ENCODE results near the gene GARS1.
"Not testable (repeated sequence)": the region's sequence is repeated elsewhere in the genome, so short reads cannot be mapped to it uniquely, and the experiment has no call there.

The GARS1 gene

DNA sequence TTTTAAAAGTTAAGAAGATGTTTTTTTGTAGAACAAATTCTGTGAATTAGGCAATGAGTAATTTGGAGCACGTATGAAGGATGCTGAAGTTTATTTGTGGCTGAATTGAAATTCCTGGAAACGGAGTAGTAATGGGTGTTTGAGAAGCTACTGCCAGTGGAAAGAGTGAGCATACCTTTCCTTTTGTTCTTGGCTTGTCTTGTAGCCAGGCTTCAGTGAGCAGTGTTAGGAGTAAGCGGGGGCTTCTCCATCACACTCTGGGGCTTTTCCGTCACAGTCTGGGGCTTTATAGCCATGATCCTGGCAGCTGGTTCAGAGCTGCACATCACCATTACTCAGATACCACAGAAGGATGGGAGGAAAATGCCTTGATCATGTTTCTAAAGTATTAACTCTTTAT lies 32.3 kb downstream of the GARS1 start:
- no peak for DNase-seq (ENCODE audit: low read depth in 2 of 2)

DNA sequence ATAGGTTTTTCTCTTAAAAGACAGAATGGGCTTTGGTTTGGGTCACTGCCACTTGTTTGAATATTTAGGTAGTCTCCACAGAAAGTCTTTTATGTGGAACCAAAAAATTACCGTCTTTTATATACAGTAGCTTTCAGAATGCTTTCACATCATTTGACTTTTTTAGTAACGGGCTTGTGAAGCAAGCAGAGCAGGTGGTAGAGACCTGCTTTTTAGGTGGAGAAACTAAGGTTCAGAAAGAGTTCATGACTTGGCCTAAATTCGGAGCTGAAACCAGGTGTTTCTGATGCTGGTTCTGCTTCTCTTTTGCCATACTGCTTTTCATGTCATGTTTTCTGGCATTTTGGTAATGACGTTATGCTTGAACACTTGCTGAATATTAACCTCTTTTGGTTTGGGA lies 36.3 kb downstream of the GARS1 start:
- DNase-seq (ENCODE audit: low read depth in 2 of 2) = no peak

DNA sequence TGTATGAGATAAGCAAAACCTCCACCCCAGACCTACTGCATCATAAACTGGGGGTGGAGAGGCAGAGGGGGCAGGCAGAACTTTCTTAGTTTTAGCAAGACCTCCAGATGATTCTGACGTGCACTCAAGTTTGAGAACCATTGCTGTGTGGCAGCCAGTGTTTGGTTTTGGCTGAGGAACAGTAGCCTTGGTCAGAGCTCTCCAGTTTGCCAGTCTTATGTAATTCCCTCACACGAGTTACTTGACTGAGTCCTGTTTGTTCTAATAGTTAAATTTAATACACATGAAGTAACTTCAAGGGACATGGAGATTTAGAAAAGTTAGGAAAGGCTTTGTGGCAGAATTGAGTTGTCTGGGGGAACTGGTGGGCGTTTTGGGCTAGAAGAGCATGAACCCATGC lies 38.5 kb downstream of the GARS1 start:
- DNase-seq (ENCODE audit: low read depth in 2 of 2) = no peak

DNA sequence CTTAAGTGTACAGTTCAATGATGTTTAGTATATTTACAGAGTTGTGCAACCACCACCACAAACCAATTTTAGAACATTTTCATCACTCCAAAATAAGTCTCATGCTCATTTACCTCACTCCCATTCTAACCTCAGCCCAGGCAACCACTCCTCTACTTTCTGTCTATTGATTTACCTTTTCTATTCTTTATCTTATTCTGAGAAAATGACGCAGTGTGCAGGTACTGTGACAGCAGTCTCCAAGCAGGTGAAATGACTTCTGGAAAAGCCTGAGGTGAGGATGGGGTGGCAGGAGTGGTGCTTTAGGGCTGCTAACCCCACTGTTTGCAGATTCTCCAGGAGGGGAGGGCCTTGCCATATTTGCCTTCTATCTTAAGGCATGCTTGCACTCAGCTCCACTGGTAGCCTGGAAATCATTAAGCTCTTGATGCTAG lies 39.5 kb downstream of the GARS1 start:
- DNase-seq (ENCODE audit: low read depth in 2 of 2) = no peak

DNA sequence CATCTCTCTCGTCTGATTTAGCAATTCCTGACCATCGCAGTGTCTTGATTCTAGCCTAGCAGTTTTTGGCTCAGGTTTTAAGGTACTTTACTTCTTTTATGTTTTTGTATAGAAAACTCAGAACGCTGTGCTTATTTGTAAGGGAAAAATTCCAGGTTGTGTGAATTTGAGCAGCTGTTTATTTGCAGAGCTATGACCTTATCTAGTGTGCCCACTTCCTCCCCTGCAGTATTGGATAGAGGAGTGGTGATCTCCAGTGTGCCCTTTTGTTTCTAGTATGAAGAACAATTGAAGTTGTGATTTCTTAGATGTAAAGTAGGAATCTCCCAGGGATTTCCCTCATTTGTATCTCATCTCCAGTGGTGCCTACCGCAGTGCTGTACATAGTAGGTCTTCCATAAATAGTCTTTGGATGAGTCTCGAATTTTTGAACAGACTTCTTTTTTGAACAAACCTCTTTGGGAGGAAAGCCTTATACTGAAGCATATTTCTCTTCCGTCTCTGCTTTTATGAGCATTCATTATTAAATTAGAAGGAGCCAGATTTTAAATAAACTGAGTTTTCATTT lies 40.0 kb downstream of the GARS1 start:
- DNase-seq (ENCODE audit: low read depth in 2 of 2) = no peak

DNA sequence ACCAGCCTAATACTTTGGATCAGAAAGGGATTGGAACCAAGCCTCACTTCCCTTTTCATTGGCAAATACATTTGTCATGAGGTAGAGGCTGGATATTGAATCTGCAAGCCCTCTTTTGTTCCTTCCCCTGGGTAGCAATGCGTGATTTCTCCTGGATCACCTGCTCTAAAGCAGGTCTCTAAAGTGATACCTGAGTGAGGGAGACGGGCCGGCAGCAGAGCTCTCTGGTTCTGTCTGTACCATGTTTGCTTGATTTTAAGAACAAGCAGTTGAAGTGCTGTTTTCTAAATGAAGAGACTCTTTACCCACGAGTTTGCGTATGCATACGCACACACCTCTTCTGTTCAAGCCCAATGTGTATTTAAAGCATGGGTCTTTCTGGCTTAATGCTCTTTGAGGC lies 41.1 kb downstream of the GARS1 start:
- DNase-seq (ENCODE audit: low read depth in 2 of 2) = no peak

DNA sequence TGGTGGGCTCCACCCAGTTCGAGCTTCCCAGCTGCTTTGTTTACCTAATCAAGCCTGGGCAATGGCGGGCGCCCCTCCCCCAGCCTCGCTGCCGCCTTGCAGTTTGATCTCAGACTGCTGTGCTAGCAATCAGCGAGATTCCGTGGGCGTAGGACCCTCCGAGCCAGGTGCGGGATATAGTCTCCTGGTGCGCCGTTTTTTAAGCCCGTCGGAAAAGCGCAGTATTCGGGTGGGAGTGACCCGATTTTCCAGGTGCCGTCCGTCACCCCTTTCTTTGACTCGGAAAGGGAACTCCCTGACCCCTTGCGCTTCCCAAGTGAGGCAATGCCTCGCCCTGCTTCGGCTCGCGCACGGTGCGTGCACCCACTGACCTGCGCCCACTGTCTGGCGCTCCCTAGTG lies 47.6 kb downstream of the GARS1 start:
- DNase-seq (ENCODE audit: low read depth in 2 of 2) = not testable (repeated sequence)

DNA sequence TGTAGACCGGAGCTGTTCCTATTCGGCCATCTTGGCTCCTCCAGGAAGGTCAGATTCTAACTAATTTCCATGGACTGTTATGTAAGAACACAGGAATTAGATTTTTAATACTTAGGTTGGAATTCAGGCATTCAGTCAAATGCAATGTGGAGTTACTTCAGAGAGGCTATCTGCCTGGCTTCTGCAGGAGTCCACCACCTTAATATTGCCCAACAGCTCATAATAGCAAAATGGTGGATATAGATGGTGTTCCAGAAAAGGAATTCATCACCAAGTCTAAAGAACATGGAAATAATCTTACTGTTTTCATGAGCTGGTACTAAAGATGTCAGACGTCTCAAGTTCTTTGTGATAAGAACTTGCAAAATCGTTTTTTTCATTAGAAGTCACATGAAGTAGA lies 48.1 kb downstream of the GARS1 start:
- no peak for DNase-seq (ENCODE audit: low read depth in 2 of 2)

DNA sequence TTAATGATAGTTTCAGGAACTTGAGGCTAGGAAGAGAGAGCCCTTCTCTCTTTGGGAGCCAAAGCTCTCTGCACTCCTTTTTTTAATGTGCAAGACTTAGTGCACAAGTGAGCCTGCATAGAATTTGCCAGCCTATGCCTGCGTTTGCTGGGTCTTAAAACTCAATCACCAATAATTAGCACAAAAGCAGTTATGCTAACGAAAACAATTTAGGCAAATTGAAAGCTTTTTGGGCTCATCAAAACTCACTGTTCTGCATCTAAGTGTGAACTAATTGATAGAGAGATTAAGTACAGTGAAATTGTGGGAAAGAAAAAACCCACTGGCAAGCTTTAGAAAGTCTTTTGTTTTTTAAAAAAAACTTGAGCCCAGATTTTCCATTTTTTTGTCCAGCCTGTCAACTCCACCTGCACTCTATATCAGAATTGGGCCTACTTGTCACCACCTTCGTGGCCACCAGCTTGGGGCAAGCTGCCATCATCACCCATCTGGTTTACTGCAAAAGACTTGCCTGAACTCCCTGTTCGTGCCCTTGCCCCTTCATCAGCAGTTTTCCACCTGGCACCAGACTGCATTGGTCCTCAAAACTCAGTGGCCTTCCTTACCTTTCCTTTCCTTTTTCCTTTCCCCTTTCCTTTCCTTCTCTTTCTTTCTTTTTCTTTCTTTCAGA lies 49.7 kb downstream of the GARS1 start:
- DNase-seq (ENCODE audit: low read depth in 2 of 2) = no peak

DNA sequence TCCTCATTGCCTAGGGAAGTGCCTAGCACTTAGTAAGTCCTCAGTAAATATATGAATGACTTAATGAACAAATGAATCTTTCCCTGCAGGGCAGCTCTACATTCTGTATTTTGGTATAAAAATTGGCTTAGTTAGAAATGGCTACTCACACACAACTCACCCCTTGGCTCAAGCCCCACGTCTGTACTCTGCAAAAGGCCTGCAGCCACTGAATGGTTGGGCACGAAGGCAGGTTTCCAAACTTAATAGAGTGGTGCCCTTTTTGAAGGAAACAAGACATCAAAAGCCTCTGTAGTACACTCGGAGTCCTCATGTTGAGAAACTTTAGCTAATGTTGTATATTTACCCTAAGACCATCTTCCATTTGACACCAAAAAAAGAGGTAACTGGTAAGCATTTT lies 51.0 kb downstream of the GARS1 start:
- no peak for DNase-seq (ENCODE audit: low read depth in 2 of 2)

DNA sequence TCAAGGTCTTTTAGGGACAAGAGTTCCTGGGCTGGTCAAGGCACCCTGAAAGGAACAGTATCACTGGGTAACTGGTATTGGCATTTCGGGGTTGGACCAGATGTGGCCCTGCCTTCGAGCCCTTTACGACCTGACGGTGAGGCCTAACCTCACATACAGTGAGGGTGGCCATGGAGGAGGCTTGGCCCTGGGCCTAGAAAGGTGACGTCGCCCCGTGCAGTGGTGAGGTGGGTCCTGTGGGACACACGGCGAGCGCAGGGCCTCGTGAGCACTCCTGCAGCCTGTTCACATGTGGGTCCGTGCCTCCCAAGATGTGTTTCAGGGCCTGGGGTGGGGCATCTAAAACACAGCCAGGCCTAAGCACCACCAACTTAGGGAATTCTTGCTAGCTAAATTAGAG lies 51.5 kb downstream of the GARS1 start:
- DNase-seq (ENCODE audit: low read depth in 2 of 2) = no peak

DNA sequence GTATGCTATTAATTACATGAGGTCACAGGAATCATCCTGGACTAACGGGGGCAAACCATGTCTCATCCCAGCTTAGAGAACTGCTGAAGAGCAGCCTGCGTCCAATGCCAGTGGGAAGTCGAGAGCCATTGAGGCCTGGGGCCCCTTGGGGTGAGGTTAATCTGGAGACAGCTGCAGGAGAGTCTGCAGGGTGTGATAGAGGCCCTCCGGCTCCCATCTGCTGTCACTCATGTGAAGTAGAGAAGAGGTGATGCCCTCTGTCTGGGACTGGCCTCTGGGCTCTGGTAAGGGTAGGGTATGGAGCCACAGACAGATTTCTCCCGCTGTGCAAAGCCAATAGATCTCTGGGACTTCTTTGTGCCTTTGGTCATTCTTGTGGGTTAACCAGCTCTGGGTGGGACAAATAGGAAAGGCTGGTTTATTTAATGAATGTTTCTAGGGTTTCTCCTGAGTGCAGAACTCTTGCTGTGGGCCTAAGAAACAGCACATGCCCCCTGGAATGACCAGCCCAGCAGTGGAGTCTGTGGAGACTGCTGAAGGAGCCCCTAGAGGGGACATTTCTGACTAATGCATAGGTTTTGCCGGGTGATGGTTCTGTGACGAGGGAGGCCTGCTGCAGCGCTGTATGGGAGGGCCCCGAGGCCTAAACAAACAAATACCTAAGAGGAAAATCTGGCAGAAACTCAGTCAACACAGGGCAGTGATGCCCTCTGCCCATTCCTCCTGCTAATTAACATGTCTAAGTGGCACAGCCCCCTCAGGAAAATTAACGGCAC lies 53.1 kb downstream of the GARS1 start:
- no peak for DNase-seq (ENCODE audit: low read depth in 2 of 2)

DNA sequence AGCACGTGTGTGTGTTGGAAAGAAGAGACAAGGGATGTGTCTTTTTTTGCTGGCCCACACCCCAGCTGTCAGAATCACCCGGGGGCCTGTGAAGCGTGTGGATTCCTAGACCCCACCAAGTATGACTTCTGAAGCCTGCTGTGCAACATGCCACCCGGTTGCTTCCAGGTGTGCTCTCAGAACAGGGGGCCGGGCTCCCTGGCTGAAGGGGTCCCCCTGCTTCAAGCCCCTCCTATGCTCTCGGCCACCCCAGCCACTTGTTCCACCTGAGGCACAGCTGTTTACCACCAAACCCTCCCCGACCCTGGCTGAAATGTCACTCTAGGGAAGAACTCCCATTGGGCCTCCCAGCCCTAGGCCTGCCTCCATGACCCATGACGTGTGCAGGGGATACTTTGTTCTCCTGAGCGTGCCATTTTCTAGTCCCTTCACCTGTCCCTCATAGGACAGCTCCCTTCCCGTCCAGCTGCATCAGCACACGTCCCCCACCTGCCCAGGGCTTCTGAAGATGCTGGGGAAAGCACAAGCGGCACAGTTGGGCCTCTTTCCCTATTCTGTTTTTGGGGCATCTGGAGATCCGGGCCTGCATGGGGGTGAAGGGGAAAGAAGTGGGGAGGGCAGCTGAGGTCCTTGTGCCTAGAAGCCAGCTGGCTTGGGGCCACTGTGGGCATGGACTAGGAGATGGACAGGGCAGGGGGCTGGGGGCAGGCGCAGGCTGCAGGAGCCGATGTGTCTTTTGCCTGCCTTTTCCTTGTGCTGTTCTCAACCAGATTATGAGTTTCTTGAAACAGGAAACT lies 54.3 kb downstream of the GARS1 start:
- DNase-seq (ENCODE audit: low read depth in 2 of 2) = no peak

DNA sequence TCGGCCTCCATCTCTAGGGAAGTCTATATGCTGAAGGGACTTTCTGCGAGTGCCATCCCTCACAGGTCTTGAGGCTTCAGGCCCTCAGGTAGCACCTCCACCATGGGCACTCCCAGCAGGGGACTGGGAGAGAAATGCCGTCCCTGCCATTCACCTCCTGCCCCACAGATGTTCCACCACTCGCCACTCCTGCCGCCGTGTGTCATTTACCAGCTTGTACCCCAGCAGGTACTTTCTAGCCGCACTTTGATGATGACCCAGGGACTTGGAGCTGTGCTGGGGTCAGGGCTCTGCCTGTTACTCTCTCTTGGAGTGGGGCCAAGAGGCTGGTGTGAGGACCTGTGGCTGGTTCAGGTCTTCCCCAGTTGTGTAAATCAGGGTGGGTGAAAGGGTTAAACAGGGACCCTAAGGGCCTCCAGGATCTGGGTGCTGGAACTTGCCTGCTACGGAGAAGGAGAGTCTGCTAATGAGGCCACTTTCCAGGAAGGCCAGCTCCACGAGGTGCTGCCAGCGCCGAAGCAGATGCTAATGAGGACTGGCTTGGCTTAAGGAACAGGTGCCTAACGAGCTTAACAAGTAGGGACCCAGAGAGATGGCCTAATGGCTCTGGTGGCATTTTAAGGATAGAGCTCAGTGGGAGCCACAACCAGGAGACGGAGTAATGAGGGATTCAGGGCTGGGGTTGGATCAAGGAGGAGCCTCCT lies 55.2 kb downstream of the GARS1 start:
- DNase-seq (ENCODE audit: low read depth in 2 of 2) = no peak

DNA sequence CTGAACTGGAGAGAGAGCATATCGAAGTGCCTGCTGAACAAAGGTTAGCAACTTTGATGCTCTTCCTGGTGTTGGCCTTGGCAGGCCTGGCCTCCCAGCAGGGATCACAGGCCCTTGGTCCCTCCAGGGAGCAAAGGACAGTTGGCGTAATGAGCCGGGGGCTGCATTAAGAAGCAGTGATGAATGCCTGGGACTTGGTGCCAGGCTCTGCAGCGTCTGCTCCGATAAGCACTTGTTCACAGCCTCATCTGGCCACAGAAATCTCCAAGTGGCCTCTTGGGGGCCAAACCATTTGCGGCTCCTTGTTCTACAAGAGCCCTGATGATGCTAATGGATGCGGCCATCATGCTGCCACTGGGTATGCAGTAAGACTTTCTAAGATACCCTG lies 55.7 kb downstream of the GARS1 start:
- no peak for DNase-seq (ENCODE audit: low read depth in 2 of 2)

DNA sequence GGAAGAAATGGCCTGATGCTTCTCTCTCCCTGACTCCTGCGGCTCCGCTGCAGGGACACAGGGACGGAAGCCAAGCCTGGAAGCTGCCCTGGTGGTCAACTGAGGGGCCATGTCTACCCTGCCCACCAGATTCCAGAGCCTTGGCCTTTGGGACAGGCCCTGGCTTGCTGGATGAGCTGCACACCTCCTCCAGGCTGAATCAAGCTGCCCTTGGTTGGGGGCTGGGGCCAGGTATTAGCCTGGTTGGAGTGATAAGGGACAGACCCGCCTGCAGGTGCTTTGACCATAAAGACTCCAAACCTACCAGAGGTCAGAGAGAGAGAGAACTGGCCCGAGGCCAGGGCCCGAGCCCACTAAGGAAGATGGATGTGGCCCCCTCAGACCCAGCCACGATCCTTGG lies 57.5 kb downstream of the GARS1 start:
- no peak for DNase-seq (ENCODE audit: low read depth in 2 of 2)

DNA sequence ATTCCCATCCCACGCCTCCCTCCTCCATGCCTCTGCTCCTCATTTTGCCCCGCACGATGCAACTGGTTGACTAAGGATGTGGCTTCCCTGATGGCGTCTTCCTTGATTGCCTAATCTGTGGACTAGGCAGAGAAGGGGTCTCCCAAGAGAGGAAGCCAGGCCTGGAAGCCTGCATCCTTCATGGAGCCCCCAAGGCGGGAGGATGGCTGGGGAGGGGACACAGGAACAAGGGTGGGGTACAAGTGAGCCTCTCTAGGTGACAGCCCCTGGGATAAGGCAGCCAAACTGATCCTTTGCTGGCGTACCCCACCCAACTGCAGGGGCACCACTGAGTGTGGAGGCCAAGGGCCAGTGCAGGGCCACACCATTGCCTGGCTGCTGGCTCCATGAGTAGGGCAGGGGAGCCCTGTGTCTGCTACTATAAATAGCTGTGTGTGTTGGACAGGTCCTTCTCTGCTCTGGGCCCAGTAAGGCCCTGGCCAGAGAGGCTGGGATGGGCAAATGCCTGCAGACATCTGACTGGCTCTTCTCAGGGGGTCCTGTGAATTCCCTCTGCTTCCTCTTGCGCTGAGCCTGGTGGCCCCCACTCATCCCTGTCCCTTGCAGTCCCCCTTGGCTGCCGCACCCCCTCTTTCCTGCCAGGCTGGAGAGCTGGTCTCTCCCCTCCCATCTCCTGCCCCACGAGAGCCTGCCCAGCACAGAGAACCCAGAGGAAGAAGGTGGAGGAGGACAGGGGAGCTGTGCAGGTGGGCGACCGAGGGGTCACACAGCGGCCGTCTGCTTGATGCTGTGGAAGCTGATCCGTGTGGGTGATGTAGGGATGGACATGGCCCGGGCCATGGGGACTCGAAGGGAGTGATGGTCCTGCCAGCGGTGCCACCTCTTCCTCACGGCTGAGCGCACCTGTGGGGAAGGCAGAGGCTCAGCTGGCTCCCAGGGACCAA lies 58.3 kb downstream of the GARS1 start:
- no peak for DNase-seq (ENCODE audit: low read depth in 2 of 2)

DNA sequence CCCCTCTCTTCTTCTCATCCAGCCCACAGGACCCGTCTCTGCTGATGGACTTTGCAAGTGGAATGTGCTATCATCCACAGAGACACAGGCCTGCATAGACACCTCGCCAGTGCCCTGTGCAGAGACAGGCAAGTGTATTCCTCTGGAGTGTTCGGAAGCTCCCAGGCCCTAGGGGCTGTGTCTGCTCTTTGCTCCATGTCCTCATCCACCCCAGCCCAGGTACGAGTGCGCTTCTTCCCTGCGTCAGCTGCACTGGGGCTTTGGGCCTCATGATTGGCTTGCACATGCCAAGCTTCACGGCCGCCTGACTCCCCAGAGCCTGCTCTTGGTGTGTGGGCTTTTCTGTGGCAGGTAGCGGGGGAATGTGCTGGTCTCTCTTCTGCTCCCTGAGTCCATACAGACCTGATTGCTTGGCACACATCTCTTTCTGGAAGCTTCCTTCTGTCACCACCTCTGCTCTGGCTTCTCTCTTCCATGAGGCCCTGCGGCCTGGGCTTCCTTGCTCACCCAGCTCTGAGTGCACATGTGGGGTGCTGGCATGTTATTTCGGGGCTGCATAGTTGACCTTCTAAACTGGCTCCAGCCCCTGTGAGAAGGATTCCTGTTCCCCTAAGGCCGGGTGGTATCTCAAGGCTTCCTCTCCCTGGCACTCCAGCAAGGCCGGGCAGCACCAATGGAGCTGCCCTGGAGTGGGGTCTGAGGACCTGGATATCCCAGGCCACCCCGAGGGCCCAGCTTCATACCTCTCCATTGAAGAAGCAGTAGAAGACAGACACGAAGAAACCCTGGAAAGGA lies 59.8 kb downstream of the GARS1 start:
- no peak for DNase-seq (ENCODE audit: low read depth in 2 of 2)

DNA sequence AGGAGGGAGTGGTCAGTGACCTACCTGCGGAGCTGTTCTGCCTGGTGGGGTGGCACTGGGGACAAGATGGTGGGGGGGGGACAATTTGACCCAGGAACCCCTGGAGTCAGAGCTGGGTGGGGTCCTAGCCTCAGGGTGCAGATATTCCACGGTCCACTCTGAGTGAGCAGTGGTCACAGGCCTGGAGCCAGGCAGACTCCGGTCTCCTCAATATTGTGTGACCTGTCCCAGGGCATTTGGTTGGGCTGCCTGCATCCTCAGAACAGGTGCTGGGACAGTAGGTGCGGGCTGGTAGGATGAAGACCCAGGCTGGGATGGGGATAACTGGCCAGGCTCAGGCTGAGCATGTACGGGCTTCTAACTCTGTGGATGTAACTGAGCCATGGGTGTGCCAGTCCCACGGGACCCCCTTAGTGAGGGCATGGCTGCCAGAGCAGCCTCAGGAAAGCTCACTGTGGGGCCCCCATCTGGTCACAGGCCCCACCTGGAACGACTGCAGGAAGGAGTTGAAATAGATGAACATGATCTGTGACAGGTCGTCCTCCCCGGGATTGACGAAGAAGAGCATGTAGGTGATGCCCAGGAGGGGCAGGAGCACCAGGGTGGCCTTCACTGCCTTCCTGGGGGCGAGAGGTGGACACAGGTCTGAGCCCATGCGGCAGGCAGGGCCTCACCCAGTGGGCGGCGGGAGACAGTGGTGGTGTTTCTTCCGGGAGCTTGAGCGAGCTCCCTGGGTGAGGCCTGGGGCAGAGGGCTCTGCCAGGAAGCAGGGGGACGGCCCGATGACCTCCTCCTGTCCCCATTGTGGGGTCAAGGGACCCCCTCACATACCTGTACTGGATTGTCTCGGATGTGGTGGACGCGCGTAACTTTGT lies 60.7 kb downstream of the GARS1 start:
- DNase-seq (ENCODE audit: low read depth in 2 of 2) = no peak
